22Rv1 (cell line): Measurements from ENCODE around the gene FBXO2.

Experiments used
- H3K27ac ChIP-seq: fragments of 450-650 bp; 2 replicates; pipeline ENCODE4 v1.5.1; 2017
- CTCF ChIP-seq: fragments of 450-650 bp; IDR thresholded peaks from 2 replicates; pipeline ENCODE4 v1.5.1; 2017; ENCODE audit warnings: mild to moderate bottlenecking
- ZFX ChIP-seq: fragments of 450-650 bp; IDR thresholded peaks from 2 replicates; pipeline ENCODE4 v1.6.1; 2017; ENCODE audit warnings: antibody characterized with exemption, borderline replicate concordance

Gene FBXO2

DNA sequence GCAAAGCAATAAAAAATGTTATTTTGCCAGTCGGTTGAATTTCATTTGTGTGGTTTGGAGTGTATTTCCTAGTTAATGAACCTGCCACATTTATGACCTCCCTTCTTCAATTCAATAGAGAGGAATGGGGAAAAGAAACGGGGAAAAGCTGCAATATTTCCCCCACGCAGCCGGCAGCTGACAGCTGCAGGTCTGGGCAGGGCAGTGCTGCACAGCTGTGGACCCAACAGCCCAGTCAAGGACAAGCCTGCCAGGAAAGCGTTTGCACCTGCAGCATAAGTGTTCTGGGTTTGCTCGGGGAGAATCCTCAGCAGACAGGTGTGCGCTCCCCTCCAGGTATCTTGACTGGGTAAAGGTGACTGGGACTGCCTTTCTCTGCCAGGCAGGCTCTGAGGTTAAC is 53.4 kb downstream of the FBXO2 start:
- TF ChIP-seq ZFX (no peak), CTCF (no peak)
- no peak overlapping the region for H3K27ac ChIP-seq

- no peak overlapping the region for H3K27ac ChIP-seq
These were observed 54.2 kb downstream of the FBXO2 start for GRCh38 chr1:11599891-11600576.

DNA sequence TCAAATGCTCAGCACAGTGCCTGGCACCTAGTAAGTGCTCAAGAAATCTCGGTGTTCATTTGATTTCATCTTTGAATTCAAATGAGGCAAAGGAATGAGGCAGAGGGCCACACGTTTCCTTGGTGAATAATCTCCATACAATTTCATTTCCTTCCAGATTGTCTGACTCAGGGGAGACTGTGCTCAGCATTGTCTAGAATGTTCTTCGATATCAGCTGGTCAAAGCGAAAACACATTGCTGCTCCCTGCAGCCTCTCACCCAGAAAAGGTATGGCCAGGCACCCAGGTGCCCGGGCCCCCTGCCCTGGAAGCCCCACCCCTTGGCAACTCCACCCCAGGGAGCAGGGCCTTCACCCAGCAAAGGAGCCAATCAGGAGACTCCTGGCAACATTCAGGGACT is 55.8 kb downstream of the FBXO2 start:
- no peak for TF ChIP-seq ZFX

More at GRCh38 chr1:11599891-11600576, 54.2 kb downstream of the FBXO2 start:
- TF ChIP-seq CTCF (no peak), ZFX (no peak)

More for the DNA sequence above, 55.8 kb downstream of the FBXO2 start:
- no peak overlapping the region for H3K27ac ChIP-seq
